ENCODE data around the gene SLC30A2. TPM values are rescaled to one million over a fixed set of nuclear protein-coding genes. Genes with fewer than 3 reads are reported as not detected.
A peak's percentile ranks its signal among the peaks of the same experiment; 100 is the strongest.

The SLC30A2 gene
- total RNA-seq, 1 donor from 2014 or later, result 20.6 TPM

DNA sequence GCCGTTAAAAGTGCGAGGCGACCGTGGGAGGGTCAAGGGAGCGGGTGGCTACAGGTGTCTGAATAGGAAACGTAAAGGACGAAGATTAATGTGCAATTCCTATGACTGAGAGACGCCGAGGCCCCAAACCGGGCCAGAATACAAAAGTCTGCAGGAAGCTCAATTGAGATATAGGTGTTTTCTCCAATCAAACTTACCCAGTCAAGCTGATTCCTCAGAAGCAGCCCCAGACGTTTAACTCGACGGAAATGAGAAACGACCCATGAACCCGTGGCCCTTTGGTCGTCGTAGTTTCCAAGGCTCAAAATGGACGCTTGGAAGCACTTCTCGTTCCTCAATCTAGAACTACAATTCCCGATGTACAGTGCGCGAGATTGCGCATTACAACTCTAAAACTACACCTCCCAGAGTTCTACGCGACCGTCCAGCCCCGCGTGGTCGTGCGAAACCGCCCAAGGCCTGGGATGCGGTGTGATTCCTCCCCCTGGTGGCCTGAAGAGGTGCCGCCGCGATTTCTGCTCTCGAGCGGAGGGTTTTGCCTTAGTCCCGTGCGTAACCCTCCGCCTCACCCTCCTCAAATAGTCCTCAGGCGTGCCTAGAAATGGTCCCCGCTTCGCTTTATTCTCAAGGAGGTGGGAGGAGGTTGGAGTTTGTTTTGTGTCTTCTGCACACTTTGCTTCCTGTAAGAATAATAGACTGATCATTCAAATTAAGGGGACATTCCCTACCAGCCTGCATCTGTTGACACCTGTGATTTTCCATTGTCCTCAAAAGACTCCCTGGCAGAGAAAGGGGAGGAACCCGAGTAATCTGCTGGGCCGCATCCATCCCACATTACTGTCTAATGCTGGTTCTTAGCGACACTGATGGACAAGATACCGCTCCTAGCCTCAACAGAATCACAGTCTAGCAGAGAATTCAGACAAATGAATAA, 47.8 kb downstream of the SLC30A2 start, which contains the start of gene PAFAH2:
TSS of gene PAFAH2 (minus strand) at position 236 of the 934 bp plus-strand sequence. CDS start 7,247 bp downstream, outside the sequence.
- peak; percentile 98 for DNase-seq (ENCODE audit: low spot score)

DNA sequence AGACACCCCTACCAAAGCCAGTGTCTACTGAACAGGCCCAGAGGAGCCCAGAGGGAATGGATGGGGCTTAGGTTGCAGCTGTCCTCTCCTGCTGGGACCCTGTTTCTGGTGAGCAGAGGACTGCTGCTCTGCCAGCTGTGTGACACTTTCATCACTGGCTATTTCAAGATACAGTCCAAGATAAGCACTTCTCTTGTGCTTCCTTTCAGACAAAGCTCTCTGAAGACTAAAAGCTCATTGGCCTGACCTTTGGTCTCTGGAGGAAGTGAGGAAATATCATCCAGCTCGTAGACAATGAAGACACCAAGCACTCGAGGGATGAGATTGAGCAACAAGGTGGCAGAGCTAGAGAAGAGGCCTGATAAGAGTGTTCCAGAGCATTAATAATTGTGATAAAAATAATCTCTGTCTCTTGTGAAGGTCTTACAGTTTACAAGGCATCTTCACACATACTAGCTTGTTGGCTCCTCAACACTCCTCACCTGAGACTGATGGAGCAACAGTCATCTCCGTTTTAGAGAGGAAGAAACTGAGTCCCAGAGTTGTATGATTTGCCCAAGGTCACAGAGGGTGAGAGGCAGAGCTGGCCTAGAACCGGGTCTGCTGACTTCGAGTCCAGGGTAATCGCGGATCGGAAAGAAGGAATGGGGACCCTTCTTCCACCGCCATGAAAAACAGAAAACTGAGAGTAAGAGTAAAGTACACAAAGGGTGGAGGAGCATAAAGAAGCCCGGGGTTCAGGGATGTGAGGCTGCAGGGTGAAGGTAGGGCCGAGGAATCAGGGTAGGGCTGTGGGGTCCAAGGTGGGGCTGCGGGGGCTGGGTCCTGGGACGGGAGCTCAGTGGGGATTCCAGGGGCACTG, 48.7 kb downstream of the SLC30A2 start:
- no peak for DNase-seq (ENCODE audit: low spot score)

DNA sequence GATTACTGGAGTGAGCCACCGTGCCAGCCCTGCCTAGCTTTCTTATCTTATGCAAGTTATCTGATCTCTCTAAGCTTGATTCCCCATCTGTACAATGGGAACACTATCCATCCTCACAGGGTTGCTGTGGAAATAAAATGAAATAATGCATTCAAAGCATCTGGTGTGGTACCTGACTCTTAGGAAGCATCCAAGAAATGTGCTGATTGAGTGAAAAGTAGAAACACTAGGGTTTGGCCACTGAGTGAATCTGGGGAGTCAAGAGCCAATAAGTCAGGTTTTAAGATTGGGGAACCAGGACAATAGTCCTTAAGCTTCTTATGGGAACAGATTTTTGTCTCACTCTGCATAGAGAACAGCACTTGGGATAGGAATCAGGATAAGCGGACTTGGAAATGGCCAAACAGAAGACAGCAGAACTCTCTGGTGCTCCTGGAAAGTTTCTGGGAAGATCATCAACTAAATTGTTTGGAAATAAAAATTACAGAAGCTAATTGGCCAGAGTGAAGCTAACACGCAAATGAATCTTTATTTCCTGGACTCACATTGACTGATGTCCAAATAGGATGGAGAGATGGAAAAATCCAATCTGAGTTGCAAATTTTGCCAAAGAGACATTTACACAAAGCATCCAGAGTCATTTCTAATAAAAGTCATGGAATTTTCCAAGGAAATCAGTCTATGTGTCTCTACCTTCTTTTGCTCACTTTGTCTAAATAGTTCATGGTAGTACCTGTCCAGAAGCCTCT, 51.3 kb downstream of the SLC30A2 start:
- no peak for DNase-seq (ENCODE audit: low spot score)

DNA sequence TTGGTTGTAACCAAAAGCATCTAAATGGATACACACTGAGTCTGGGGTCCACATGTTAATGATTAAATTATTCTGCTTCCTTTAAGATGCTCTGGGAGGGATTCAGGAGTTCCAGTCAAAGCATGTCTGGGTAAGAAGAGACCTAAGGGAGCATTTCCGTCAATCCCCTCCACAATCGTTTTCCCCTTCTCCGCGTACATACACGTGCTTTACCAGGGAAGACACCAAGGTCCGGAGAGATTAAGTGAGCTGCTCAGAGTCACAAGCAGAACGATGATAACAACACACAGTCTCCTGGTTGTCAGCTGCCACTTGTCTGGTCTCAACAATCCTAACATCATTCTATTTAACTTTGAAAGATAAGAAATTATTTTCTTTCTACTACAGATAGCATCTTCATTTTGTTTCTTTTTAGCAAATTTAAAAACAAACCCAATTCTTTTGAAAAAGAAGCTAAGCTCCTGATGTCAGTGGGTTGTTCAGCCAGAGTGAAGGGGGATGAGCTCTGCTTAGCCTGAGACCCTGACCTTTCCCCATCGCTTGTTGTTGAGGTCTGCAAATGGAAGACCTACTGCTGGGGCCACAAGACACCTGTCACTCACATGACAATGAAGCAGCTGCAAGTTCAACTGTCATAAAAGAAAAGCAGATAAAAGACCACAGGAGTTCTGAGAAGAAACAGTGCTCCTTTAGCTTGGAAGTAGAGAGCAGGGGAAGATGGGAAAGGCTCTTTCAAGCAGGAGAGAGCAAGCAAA, 52.5 kb downstream of the SLC30A2 start:
- no peak for DNase-seq (ENCODE audit: low spot score)

DNA sequence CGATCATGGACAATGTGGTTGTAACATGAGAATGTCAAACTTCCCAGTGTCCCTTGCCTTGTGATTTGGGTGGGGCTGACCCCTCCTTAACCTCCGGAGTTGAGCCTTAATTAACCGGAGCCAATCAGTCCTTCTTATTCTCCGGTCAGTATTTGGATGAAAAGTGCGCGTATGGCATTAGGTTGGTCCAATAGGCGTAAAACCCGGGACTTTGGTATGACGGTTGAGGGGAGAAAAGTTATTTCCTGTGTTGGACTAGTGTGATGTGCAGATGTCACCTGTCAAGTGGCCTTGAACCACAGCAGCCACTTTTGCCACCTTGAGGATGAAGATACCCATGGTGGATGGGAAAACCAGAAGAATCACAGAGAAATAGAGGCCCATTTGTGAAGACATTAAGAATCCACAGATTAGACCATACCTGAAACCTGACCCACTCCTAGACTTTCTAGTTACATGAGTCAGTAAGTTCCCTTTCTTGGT, 53.2 kb downstream of the SLC30A2 start:
- DNase-seq (ENCODE audit: low spot score), result no peak

DNA sequence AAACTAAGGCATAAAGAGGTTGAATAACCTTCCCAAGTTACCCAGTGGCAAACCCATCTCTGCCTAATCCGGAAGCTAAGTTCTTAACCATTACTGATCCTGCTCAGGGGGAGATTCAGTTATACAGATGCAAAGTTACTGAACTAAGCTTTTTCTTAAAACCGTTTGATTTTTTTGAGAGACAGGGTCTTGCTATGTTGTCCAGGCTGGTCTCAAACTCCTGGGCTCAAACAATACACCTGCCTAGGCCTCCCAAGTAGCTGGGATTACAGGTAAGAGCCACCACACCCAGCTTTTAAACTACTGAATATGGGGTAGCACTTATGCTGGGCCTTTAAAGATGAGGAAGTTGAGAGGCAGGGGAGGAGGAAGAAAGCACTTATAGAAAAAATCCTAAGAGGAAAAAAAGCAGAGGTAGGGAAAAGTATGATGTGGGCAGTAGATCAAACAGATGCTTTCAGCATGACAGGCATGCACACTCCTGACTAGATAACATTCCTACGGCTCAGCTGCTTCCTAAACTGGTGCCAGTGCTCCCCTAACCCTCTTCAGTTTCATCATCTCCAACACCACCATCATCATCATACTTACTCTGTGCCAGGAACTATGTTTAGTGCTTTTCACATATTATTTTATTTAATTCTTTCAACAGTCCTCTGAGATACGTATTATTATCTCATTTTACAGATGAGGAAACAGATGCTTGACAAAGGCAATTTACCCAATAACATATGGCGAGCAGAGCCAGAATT, 53.8 kb downstream of the SLC30A2 start:
- DNase-seq (ENCODE audit: low spot score), result no peak

DNA sequence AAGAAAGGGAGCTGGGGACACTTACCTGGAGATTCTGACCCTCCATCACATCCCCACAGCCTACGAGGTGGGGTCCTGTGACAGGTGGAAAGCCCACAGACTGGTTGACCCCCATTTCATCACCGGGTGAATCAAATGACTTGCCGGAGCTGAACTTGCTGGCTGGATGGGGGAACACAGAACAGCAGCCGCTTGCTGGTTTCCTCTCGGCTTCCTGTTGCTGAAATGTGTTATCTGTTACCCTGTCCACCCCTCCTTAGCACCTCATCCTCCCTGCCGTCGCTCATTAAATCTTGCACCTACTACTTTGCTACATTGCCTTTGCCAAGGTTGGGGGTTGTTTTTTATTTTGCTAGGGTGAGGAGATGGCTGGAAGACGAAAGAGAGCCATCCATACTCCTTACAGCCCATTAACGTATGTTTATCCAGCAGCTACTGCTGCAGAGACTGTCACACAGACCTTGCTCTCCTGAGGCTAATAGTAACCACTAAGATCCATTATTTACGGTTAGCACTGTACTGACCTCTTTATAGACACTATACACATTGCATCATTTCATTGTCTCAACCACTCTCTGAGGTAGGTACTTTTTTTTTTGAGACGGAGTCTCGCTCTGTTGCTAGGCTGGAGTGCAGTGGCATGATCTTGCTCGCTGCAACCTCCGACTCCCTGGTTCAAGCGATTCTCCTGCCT, 55.1 kb downstream of the SLC30A2 start:
- DNase-seq (ENCODE audit: low spot score), result no peak

DNA sequence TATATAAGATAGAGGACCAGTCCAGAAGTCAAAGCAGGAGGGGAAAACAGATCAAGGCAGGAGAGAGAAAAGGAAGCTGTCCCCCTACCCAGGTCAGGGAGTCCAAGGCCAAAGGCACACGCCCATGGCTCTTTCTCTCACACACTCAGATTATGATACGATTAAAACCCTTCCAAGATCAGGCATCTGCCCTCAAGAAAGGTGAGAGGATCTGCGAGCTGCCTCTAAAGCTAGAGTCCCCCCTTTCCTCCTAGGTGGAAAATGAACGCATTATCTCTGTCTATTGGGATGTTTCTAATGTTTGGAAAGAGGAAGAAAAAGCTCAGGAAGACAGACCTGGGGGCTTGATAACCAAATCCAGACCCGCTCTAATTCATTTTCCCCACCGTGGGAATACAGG, 55.7 kb downstream of the SLC30A2 start:
- no peak for DNase-seq (ENCODE audit: low spot score)

DNA sequence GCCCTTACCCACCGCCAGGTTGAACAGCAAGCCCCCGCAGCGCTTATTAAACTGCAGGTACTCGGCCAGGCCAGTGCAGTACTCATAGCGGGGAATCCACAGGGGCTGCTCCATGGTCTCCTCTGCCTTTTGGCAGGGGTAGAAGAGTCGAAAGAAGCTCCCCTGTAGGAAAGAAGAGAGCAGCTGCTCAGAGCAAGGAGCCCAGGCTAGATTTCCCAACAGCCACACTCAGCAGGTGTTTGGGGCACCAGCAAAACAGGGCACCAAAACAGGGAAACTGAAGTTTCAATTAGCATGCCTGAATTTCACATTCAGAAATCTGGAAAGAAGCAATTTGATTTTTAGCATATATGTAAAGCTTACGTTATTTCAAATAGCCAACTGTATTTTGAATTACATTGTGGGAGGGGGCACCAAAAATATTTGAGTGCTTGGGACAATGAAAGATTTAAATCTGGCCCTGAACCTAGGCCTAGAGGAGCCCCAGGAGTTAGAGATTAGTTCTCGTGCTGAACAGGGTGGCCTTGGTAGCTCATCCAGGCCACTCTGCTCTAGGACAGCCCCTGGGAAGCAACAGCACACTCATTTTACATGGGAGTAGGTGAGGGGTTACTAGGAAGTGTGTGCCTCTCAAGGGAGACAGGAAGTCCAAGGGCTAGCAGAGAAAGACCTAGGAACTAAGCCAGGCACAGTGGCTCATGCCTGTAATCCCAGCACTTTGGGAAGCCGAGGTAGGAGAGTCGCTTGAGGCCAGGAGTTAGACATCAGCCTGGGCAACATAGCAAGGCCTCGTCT, 56.3 kb downstream of the SLC30A2 start:
- no peak for DNase-seq (ENCODE audit: low spot score)

DNA sequence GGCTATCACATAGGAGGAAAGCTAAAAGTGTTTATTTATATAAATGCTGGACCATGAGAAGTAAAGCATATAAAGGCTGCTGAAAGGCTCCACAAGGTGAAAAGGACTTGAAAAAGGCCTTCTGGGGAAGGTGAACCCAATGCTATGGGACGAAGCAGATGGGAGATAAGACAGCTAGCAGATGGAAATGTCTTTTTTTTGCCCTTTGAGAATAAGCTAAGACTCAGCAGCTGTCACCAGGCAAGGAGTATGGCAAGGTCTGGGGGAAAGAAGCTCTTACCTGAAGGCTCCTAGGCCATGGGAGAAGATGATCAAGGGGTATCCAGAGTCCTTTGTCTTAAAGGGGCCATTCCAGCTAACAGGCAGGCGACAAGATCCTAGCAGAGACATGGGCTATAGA, 58.0 kb downstream of the SLC30A2 start:
- no peak for DNase-seq (ENCODE audit: low spot score)

Other genes starting within 250 kb of the SLC30A2 start
- 85.2 TPM for gene SELENON, start 245.9 kb downstream of the SLC30A2 start, total RNA-seq
- gene MTFR1L, start 226.2 kb downstream of the SLC30A2 start, total RNA-seq, result 66.9 TPM
- 0.91 TPM for gene AUNIP, start 186.7 kb downstream of the SLC30A2 start, total RNA-seq
- gene PAQR7, start 170.4 kb downstream of the SLC30A2 start, total RNA-seq, result 60.8 TPM
- gene STMN1, start 139.7 kb downstream of the SLC30A2 start, total RNA-seq, result 31.2 TPM
- gene PAFAH2, start 48.1 kb downstream of the SLC30A2 start, total RNA-seq, result 12.3 TPM
- gene EXTL1, start 24.3 kb downstream of the SLC30A2 start, total RNA-seq, result 0.23 TPM
- gene TRIM63, start 21.5 kb upstream of the SLC30A2 start, total RNA-seq, result 0.49 TPM
- 21.8 TPM for gene PDIK1L, start 65.7 kb upstream of the SLC30A2 start, total RNA-seq
- gene FAM110D, start 113.0 kb upstream of the SLC30A2 start, total RNA-seq, result 7.9 TPM
- gene C1orf232, start 122.8 kb upstream of the SLC30A2 start, total RNA-seq, result not detected
- 43.2 TPM for gene ZNF593, start 123.8 kb upstream of the SLC30A2 start, total RNA-seq
- not detected for gene ZNF593OS, start 125.7 kb upstream of the SLC30A2 start, total RNA-seq
- 40.6 TPM for gene CNKSR1, start 131.4 kb upstream of the SLC30A2 start, total RNA-seq
- not detected for gene CATSPER4, start 144.5 kb upstream of the SLC30A2 start, total RNA-seq
- 13.1 TPM for gene CEP85, start 188.1 kb upstream of the SLC30A2 start, total RNA-seq
- 145 TPM for gene SH3BGRL3, start 234.0 kb upstream of the SLC30A2 start, total RNA-seq

Data from ureter (tissue), 1 donor.